H1 (cell line): ENCODE results near the gene MACROH2A1. TPM values are rescaled to one million over a fixed set of nuclear protein-coding genes. Genes with fewer than 3 reads are reported as not detected.

Source experiments
- CTCF ChIA-PET: fragments of 300-600 bp; sonication (Branson Sonifier 250); formaldehyde crosslinking; loops from one replicate; lab custom pipeline; 2021; ENCODE audit not compliant: partially characterized antibody; lab: Charles Lee
- POLR2A ChIA-PET: fragments of 300-600 bp; sonication (Branson Sonifier 250); formaldehyde crosslinking; loops from one replicate; lab custom pipeline; 2021; ENCODE audit warnings: inconsistent platforms; ENCODE audit not compliant: partially characterized antibody; lab: Charles Lee
- DNase-seq, 2 experiments: peaks; one replicate each; pipeline versions ENCODE4 v3.0.0 to v3.0.0-alpha.2; 2010 to 2022; ENCODE audit warnings: low spot score in 2 of 2, low read depth in 1 of 2, mixed read lengths in 1 of 2
- FAIRE-seq: peaks from 2 replicates; lab custom pipeline; 2011; peaks lifted over from hg19 to GRCh38; lab: Jason Lieb, UNC
- H2AFZ ChIP-seq: 2 replicates; pipeline ENCODE4 v1.8.1; 2012; ENCODE audit warnings: low read length, inconsistent platforms
- H2AK5ac ChIP-seq: 2 replicates; pipeline ENCODE4 v1.6.1; 2013; ENCODE audit warnings: low read depth, low read length
- H2BK120ac ChIP-seq: replicated peaks from 2 replicates; pipeline ENCODE3; 2013; ENCODE audit warnings: low read depth, low read length, inconsistent platforms
- H2BK12ac ChIP-seq: 2 replicates; pipeline ENCODE4 v1.6.1; 2013; ENCODE audit warnings: low read depth, low read length
- H2BK15ac ChIP-seq: 2 replicates; pipeline ENCODE4 v1.6.1; 2013; ENCODE audit warnings: low read length
- H2BK20ac ChIP-seq: 2 replicates; pipeline ENCODE4 v1.6.1; 2013; ENCODE audit warnings: low read length
- H2BK5ac ChIP-seq: 2 replicates; pipeline ENCODE4 v1.6.1; 2013; ENCODE audit warnings: low read depth, low read length
- H3K14ac ChIP-seq: 2 replicates; pipeline ENCODE4 v1.6.1; 2013; ENCODE audit warnings: inconsistent platforms; ENCODE audit not compliant: insufficient read length
- H3K18ac ChIP-seq: 2 replicates; pipeline ENCODE4 v1.6.1; 2013; ENCODE audit warnings: low read length; ENCODE audit errors: extremely low read depth
- H3K23ac ChIP-seq: 2 replicates; pipeline ENCODE4 v1.6.1; 2013; ENCODE audit warnings: inconsistent platforms; ENCODE audit not compliant: insufficient read length
- H3K23me2 ChIP-seq: 2 replicates; pipeline ENCODE4 v1.6.1; 2013; ENCODE audit warnings: low read depth, low read length
- H3K27ac ChIP-seq: 2 replicates; pipeline ENCODE4 v1.6.1; 2011; ENCODE audit warnings: low read depth, low read length, inconsistent platforms
- H3K27me3 ChIP-seq, 4 experiments: replicated peaks in 1 of 4; 1 replicate in 1 of 4; 2 replicates in 3 of 4; pipeline versions ENCODE4 v1.6.1 to v1.8.1; 2011 to 2013; ENCODE audit warnings: low read length in 3 of 4, mild to moderate bottlenecking in 3 of 4, inconsistent platforms in 2 of 4, mixed read lengths in 2 of 4, moderate library complexity in 1 of 4; ENCODE audit not compliant: control insufficient read depth in 3 of 4, insufficient read depth in 3 of 4; ENCODE audit errors: extremely low read depth in 1 of 4
- H3K36me3 ChIP-seq, 4 experiments: 2 replicates each; pipeline versions ENCODE4 v1.6.1 to v1.8.1; 2011 to 2013; ENCODE audit warnings: mild to moderate bottlenecking in 4 of 4, low read length in 3 of 4, moderate library complexity in 2 of 4, control low read depth in 1 of 4, inconsistent platforms in 1 of 4; ENCODE audit not compliant: insufficient read depth in 4 of 4, control insufficient read depth in 2 of 4
- H3K4ac ChIP-seq: replicated peaks from 2 replicates; pipeline ENCODE3; 2013; ENCODE audit warnings: low read length, low read depth, mixed read lengths, inconsistent platforms; ENCODE audit not compliant: insufficient read length
- H3K4me1 ChIP-seq, 4 experiments: replicated peaks in 1 of 4; 1 replicate in 1 of 4; 2 replicates in 3 of 4; pipeline versions ENCODE4 v1.6.1 to v1.8.1; 2011 to 2013; ENCODE audit warnings: low read length in 3 of 4, inconsistent platforms in 2 of 4, mixed read lengths in 1 of 4; ENCODE audit not compliant: insufficient read depth in 4 of 4, control insufficient read depth in 3 of 4
- H3K4me2 ChIP-seq, 2 experiments: 2 replicates each; pipeline versions ENCODE4 v1.6.1 to v1.8.1; 2011 to 2013; ENCODE audit warnings: low read depth in 2 of 2, low read length in 2 of 2, control low read depth in 1 of 2, inconsistent platforms in 1 of 2, mild to moderate bottlenecking in 1 of 2; ENCODE audit not compliant: insufficient read depth in 1 of 2
- H3K4me3 ChIP-seq, 4 experiments: fragments of 200-600, 300-600 bp in 1 of 4; sonication (generic), shearing (Covaris generic), sonication (Bioruptor Twin) in 1 of 4; 2 replicates each; pipeline versions ENCODE4 v1.5.1 to v1.8.1; 2011 to 2016; ENCODE audit warnings: low read length in 4 of 4, low read depth in 3 of 4, control low read depth in 2 of 4, inconsistent platforms in 2 of 4, mild to moderate bottlenecking in 2 of 4, mixed read lengths in 1 of 4, moderate library complexity in 1 of 4; ENCODE audit not compliant: insufficient read depth in 2 of 4; ENCODE audit errors: extremely low read depth in 1 of 4
- H3K56ac ChIP-seq: replicated peaks from 2 replicates; pipeline ENCODE3; 2013; ENCODE audit warnings: low read depth, mild to moderate bottlenecking, mixed read lengths, low read length, inconsistent platforms; ENCODE audit not compliant: insufficient read length
- H3K79me1 ChIP-seq: 2 replicates; pipeline ENCODE4 v1.6.1; 2013; ENCODE audit warnings: low read depth, low read length, control low read depth
- H3K79me2 ChIP-seq, 2 experiments: 2 replicates each; pipeline versions ENCODE4 v1.6.1 to v1.8.1; 2012 to 2013; ENCODE audit warnings: low read length in 2 of 2, mild to moderate bottlenecking in 2 of 2, inconsistent platforms in 1 of 2; ENCODE audit not compliant: insufficient read depth in 2 of 2, control insufficient read depth in 1 of 2
- H3K9ac ChIP-seq, 4 experiments: replicated peaks in 1 of 4; 1 replicate in 1 of 4; 2 replicates in 3 of 4; pipeline versions ENCODE4 v1.6.1 to v1.8.1; 2011 to 2013; ENCODE audit warnings: low read depth in 3 of 4, low read length in 3 of 4, control low read depth in 2 of 4, mild to moderate bottlenecking in 2 of 4, moderate library complexity in 2 of 4, inconsistent platforms in 1 of 4; ENCODE audit errors: extremely low read depth in 1 of 4
- H3K9me3 ChIP-seq, 2 experiments: 2 replicates each; pipeline versions ENCODE4 v1.6.1 to v1.8.1; 2012 to 2013; ENCODE audit warnings: mild to moderate bottlenecking in 2 of 2, moderate library complexity in 2 of 2, control low read depth in 1 of 2, inconsistent platforms in 1 of 2, low read depth in 1 of 2, low read length in 1 of 2, mixed read lengths in 1 of 2; ENCODE audit not compliant: insufficient read depth in 2 of 2
- H4K20me1 ChIP-seq, 2 experiments: replicated peaks in 1 of 2; 2 replicates each; pipeline versions ENCODE3 to v1.8.1; 2011 to 2013; ENCODE audit warnings: inconsistent platforms in 2 of 2, low read length in 2 of 2, mild to moderate bottlenecking in 1 of 2; ENCODE audit not compliant: insufficient read depth in 2 of 2, control insufficient read depth in 1 of 2
- H4K5ac ChIP-seq: 2 replicates; pipeline ENCODE4 v1.6.1; 2013; ENCODE audit warnings: low read length, low read depth, mixed read lengths, inconsistent platforms; ENCODE audit not compliant: insufficient read length
- H4K8ac ChIP-seq: 2 replicates; pipeline ENCODE4 v1.8.0; 2013; ENCODE audit warnings: mild to moderate bottlenecking, moderate library complexity, low read length, inconsistent platforms; ENCODE audit not compliant: insufficient read depth; ENCODE audit errors: extremely low read depth
- H4K91ac ChIP-seq: replicated peaks from 2 replicates; pipeline ENCODE3; 2013; ENCODE audit warnings: low read length, mixed read lengths, inconsistent platforms; ENCODE audit not compliant: insufficient read length
- BCL11A ChIP-seq, 2 experiments: IDR thresholded peaks; one replicate each; pipeline ENCODE4 v1.6.1; 2011; ENCODE audit warnings: low read depth in 2 of 2, low read length in 2 of 2, mild to moderate bottlenecking in 2 of 2
- CEBPB ChIP-seq: IDR thresholded peaks from 2 replicates; pipeline ENCODE4 v1.6.1; 2012; ENCODE audit warnings: low read depth, low read length
- CTCF ChIP-seq, 3 experiments: IDR thresholded peaks; 1 replicate in 2 of 3; 2 replicates in 1 of 3; pipeline versions ENCODE4 v1.5.1 to v1.6.1; 2011; ENCODE audit warnings: low read length in 3 of 3, mild to moderate bottlenecking in 3 of 3, inconsistent platforms in 2 of 3, low read depth in 1 of 3, moderate library complexity in 1 of 3; ENCODE audit not compliant: insufficient read depth in 1 of 3; ENCODE audit errors: control extremely low read depth in 1 of 3
- RAD21 ChIP-seq, 2 experiments: IDR thresholded peaks in 1 of 2; conservative IDR thresholded peaks in 1 of 2; 2 replicates each; pipeline ENCODE4 v1.6.1; 2011; ENCODE audit warnings: low read depth in 2 of 2, low read length in 2 of 2, improper control_type of control experiment in 1 of 2, inconsistent platforms in 1 of 2, mild to moderate bottlenecking in 1 of 2, moderate library complexity in 1 of 2
- WGBS, 2 experiments: shearing (Covaris generic) in 1 of 2; methylation state at CpG; one replicate each; pipeline versions ENCODE4 v1.1.6 to v1.1.7; 2013 to 2015; ENCODE audit warnings: low lambda C conversion rate in 2 of 2, mixed read lengths in 2 of 2, inconsistent platforms in 1 of 2, low coverage in 1 of 2, missing lambda C conversion rate in 1 of 2; ENCODE audit not compliant: insufficient replicate concordance in 2 of 2, insufficient coverage in 1 of 2, insufficient read length in 1 of 2; ENCODE audit errors: extremely low coverage in 1 of 2, missing lambda C conversion rate in 1 of 2; 5-methylcytosine and 5-hydroxymethylcytosine counted together
- polyA plus RNA-seq, 7 experiments: library from polyadenylated mRNA; depleted of rRNA in 3 of 7; stranded (reverse) in 5 of 7; unstranded in 2 of 7; fragments of >200 nt in 5 of 7; fragments of 200-250 nt in 2 of 7; gene quantifications; 1 replicate in 5 of 7; 2 replicates in 1 of 7; 4 replicates in 1 of 7; pipeline versions ENCODE4 v1.2.1 to v1.2.3, GENCODE V29; 2011 to 2013; ENCODE audit warnings: missing spikeins in 2 of 7, mixed read lengths in 2 of 7
- total RNA-seq: library from RNA; stranded (reverse); fragmentation: NEBNext Ultra II Directional; extraction: Animal tissue kit (Norgen Biotek cat#: 25700); gene quantifications from 2 replicates; pipeline ENCODE4 v1.2.1, GENCODE V29; 2021

The MACROH2A1 gene
- total and polyA plus RNA-seq, 2 of the 8 experiments (the other 6 are each of a cell fraction or from before 2014, with no cell fraction given) = 60.0 to 92.3 TPM

GRCh38 chr5:135426102-135427082 lies 27.4 kb upstream of the MACROH2A1 start:
- H3K9me3 ChIP-seq = peaks cover 0 to 6% of the 10 kb centered on the region in 2 experiments; a peak in 2 of 4 replicates
- no peaks in the 10 kb centered on the region for H3K4me1 ChIP-seq
- DNase-seq (no peak), FAIRE-seq (peak; percentile 39)
- no peak overlapping the region for H3K4ac ChIP-seq
- ChIA-PET POLR2A (interaction anchor here (0.6 to 1.1 kb wide), 3 partner anchors 26 to 57 kb away, joined by 3 to 5 read pairs (median 3); partner anchors contain the start of gene MACROH2A1), CTCF (interaction anchor here (0.7 to 5.2 kb wide), 38 partner anchors 8 to 325 kb away, joined by 3 to 62 read pairs (median 4); partner anchors contain the start of gene DCANP1)
- WGBS, 2 experiments = 59% methylated on average over 7 of the region's 7 CpGs; no CpG with 5 or more reads in 1 of the 2 experiments
- no peak overlapping the region for H2AFZ ChIP-seq
- H2AK5ac ChIP-seq = no peak overlapping the region
- no peaks in the 10 kb centered on the region for H3K79me1 ChIP-seq
- H3K27ac ChIP-seq = no peak overlapping the region
- H3K27me3 ChIP-seq = no peaks in the 10 kb centered on the region
- H3K9ac ChIP-seq = no peak overlapping the region
- H3K23me2 ChIP-seq = no peaks in the 10 kb centered on the region
- no peak overlapping the region for H4K8ac ChIP-seq
- no peak overlapping the region for H4K91ac ChIP-seq
- no peak overlapping the region for H3K4me2 ChIP-seq
- no peak overlapping the region for H3K4me3 ChIP-seq
- no peak overlapping the region for H2BK20ac ChIP-seq
- H3K18ac ChIP-seq = no peak overlapping the region
- H2BK15ac ChIP-seq = no peak overlapping the region
- no peak overlapping the region for H3K14ac ChIP-seq
- no peaks in the 10 kb centered on the region for H3K36me3 ChIP-seq
- no peak overlapping the region for H3K23ac ChIP-seq
- H3K56ac ChIP-seq = no peak overlapping the region
- H2BK12ac ChIP-seq = no peak overlapping the region
- no peak overlapping the region for H2BK120ac ChIP-seq
- no peak overlapping the region for H4K5ac ChIP-seq
- no peak overlapping the region for H2BK5ac ChIP-seq
- H3K79me2 ChIP-seq = no peaks in the 10 kb centered on the region
- TF ChIP-seq CEBPB (no peak), RAD21 (IDR thresholded peaks at IDR 0.05 in 1 of 2, conservative IDR thresholded peaks at IDR 0.05 in 1 of 2; ENCODE audit: low read depth in 2 of 2, low read length in 2 of 2) (peak; percentile 57 to 68), CTCF (IDR thresholded peaks at IDR 0.05; ENCODE audit: control extremely low read depth in 1 of 3, insufficient read depth in 1 of 3, low read depth in 1 of 3, low read length in 3 of 3) (peak in 2 of 3 experiments; percentile 58 to 78; a peak in 3 of 4 replicates), BCL11A (IDR thresholded peaks at IDR 0.05; ENCODE audit: low read depth in 2 of 2, low read length in 2 of 2) (no peak)
- H4K20me1 ChIP-seq = no peaks in the 10 kb centered on the region
